Measurements from ENCODE around the gene ADGRG3. TPM values are rescaled to one million over a fixed set of nuclear protein-coding genes. Genes with fewer than 3 reads are reported as not detected.
A peak's percentile ranks its signal among the peaks of the same experiment; 100 is the strongest.

Gene ADGRG3
- total and polyA plus RNA-seq, 2 of the 13 experiments (the other 11 are each of a cell fraction or from before 2014, with no cell fraction given) = 2.7 to 11.8 TPM

DNA sequence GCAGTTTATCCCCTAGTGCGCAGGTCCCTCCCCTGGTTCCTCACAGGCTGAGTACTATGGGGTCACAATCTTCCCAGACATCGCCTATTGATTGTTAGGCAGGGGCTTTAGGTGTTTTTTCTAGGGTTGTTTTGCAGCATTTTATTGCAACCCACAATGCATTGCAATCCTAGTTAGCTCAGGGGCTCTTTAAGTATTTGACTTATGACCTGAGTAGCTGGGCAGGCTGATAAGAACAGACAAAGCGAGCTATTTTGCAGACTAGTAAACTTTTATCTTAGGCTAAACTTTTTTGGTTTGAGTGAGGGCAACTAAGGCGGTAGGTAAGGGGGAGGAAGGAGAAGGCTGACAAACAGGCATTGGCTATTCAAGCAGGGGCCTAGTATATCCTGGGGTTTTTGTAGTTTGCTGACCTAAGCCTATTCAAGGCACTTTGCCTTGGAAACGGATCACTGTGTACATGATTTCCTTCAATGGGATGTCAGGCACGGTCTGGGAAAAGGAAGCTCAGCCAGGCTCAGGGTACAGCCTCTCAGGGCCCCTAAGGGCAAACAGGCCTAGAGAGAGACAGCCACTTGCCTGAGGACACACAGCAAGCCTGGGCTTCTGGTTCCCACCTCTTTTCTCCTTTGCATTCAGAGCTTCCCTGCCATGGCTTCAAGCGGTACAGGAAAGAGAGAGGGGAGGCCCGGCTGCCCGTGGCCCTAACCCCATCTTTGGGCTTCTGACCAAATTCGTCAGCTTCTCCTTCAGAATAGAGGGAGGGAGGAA, 32.9 kb downstream of the ADGRG3 start (continued):
- TF ChIP-seq, protein P1, sequence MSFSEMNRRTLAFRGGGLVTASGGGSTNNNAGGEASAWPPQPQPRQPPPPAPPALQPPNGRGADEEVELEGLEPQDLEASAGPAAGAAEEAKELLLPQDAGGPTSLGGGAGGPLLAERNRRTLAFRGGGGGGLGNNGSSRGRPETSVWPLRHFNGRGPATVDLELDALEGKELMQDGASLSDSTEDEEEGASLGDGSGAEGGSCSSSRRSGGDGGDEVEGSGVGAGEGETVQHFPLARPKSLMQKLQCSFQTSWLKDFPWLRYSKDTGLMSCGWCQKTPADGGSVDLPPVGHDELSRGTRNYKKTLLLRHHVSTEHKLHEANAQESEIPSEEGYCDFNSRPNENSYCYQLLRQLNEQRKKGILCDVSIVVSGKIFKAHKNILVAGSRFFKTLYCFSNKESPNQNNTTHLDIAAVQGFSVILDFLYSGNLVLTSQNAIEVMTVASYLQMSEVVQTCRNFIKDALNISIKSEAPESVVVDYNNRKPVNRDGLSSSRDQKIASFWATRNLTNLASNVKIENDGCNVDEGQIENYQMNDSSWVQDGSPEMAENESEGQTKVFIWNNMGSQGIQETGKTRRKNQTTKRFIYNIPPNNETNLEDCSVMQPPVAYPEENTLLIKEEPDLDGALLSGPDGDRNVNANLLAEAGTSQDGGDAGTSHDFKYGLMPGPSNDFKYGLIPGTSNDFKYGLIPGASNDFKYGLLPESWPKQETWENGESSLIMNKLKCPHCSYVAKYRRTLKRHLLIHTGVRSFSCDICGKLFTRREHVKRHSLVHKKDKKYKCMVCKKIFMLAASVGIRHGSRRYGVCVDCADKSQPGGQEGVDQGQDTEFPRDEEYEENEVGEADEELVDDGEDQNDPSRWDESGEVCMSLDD (CRISPR knock-in tag; IDR thresholded peaks at IDR 0.05; ENCODE audit: borderline replicate concordance) = no peak
- no peak for TF ChIP-seq SP4 (CRISPR knock-in tag; IDR thresholded peaks at IDR 0.05)
- TF ChIP-seq, protein P2, sequence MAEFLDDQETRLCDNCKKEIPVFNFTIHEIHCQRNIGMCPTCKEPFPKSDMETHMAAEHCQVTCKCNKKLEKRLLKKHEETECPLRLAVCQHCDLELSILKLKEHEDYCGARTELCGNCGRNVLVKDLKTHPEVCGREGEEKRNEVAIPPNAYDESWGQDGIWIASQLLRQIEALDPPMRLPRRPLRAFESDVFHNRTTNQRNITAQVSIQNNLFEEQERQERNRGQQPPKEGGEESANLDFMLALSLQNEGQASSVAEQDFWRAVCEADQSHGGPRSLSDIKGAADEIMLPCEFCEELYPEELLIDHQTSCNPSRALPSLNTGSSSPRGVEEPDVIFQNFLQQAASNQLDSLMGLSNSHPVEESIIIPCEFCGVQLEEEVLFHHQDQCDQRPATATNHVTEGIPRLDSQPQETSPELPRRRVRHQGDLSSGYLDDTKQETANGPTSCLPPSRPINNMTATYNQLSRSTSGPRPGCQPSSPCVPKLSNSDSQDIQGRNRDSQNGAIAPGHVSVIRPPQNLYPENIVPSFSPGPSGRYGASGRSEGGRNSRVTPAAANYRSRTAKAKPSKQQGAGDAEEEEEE (CRISPR knock-in tag; IDR thresholded peaks at IDR 0.05; ENCODE audit: borderline replicate concordance) = no peak
- TF ChIP-seq ZNF768 (CRISPR knock-in tag; IDR thresholded peaks at IDR 0.05) = peak; percentile 100
- TF ChIP-seq ZNF547 (CRISPR knock-in tag; IDR thresholded peaks at IDR 0.05) = 0 out of 2 replicates have a peak, but pooled peaks have one; percentile 36
- no peak for TF ChIP-seq ZNF317 (CRISPR knock-in tag; IDR thresholded peaks at IDR 0.05)
- TF ChIP-seq, protein P3, sequence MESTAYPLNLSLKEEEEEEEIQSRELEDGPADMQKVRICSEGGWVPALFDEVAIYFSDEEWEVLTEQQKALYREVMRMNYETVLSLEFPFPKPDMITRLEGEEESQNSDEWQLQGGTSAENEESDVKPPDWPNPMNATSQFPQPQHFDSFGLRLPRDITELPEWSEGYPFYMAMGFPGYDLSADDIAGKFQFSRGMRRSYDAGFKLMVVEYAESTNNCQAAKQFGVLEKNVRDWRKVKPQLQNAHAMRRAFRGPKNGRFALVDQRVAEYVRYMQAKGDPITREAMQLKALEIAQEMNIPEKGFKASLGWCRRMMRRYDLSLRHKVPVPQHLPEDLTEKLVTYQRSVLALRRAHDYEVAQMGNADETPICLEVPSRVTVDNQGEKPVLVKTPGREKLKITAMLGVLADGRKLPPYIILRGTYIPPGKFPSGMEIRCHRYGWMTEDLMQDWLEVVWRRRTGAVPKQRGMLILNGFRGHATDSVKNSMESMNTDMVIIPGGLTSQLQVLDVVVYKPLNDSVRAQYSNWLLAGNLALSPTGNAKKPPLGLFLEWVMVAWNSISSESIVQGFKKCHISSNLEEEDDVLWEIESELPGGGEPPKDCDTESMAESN (CRISPR knock-in tag; conservative IDR thresholded peaks at IDR 0.05) = no peak; the same call in 1 of the 2 replicates
- no peak for TF ChIP-seq ZNF619 (CRISPR knock-in tag; IDR thresholded peaks at IDR 0.05)
- TF ChIP-seq NFE2L2 (IDR thresholded peaks at IDR 0.05; ENCODE audit: low read length) = no peak
- no peak for TF ChIP-seq ZNF572 (CRISPR knock-in tag; IDR thresholded peaks at IDR 0.05)
- TF ChIP-seq HOXA5 (CRISPR knock-in tag; IDR thresholded peaks at IDR 0.05) = no peak
- TF ChIP-seq POLR2G (IDR thresholded peaks at IDR 0.05; ENCODE audit: low read depth, low read length) = no peak; the same call in 1 of the 2 replicates
- TF ChIP-seq, protein P4, sequence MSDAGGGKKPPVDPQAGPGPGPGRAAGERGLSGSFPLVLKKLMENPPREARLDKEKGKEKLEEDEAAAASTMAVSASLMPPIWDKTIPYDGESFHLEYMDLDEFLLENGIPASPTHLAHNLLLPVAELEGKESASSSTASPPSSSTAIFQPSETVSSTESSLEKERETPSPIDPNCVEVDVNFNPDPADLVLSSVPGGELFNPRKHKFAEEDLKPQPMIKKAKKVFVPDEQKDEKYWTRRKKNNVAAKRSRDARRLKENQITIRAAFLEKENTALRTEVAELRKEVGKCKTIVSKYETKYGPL (CRISPR knock-in tag; IDR thresholded peaks at IDR 0.05) = no peak
- TF ChIP-seq RAD21 (CRISPR knock-in tag; IDR thresholded peaks at IDR 0.05) = no peak
- peak; percentile 82 for TF ChIP-seq U2AF1 (optimal IDR thresholded peaks at IDR 0.05; ENCODE audit: low read depth, low read length)
- TF ChIP-seq ZNF333 (CRISPR knock-in tag; IDR thresholded peaks at IDR 0.05; ENCODE audit: borderline replicate concordance) = no peak
- TF ChIP-seq ESRRA (CRISPR knock-in tag; IDR thresholded peaks at IDR 0.05; ENCODE audit: low read depth) = 0 out of 2 replicates have a peak, but pooled peaks have one; percentile 41
- TF ChIP-seq NR2C2 (CRISPR knock-in tag; IDR thresholded peaks at IDR 0.05; ENCODE audit: borderline replicate concordance) = peak; percentile 64; the same call in 1 of the 2 replicates
- TF ChIP-seq, protein P5, sequence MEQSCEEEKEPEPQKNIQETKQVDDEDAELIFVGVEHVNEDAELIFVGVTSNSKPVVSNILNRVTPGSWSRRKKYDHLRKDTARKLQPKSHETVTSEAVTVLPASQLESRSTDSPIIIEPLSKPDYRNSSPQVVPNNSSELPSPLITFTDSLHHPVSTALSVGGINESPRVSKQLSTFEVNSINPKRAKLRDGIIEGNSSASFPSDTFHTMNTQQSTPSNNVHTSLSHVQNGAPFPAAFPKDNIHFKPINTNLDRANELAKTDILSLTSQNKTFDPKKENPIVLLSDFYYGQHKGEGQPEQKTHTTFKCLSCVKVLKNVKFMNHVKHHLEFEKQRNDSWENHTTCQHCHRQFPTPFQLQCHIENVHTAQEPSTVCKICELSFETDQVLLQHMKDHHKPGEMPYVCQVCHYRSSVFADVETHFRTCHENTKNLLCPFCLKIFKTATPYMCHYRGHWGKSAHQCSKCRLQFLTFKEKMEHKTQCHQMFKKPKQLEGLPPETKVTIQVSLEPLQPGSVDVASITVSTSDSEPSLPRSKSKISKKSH (CRISPR knock-in tag; IDR thresholded peaks at IDR 0.05; ENCODE audit: borderline replicate concordance) = no peak
- TF ChIP-seq SMARCE1 (IDR thresholded peaks at IDR 0.05; ENCODE audit: borderline replicate concordance) = no peak
- TF ChIP-seq ZNF225 (CRISPR knock-in tag; IDR thresholded peaks at IDR 0.05) = no peak

All from HepG2 (cell line).